Neutrophil (primary cell): ENCODE results near the gene RYR2.

Experiments used
- H3K27ac ChIP-seq: fragments of 200-600 bp; sonication (generic); 2 replicates; pipeline ENCODE4 v1.5.1; 2016; ENCODE audit warnings: mild to moderate bottlenecking, moderate library complexity
- H3K27me3 ChIP-seq: fragments of 200-600 bp; sonication (generic); 2 replicates; pipeline ENCODE4 v1.6.0; 2016; ENCODE audit warnings: mild to moderate bottlenecking
- H3K36me3 ChIP-seq: fragments of 200-600 bp; sonication (generic); 2 replicates; pipeline ENCODE4 v1.5.1; 2017
- H3K4me1 ChIP-seq, 2 experiments: fragments of 200-600 bp in 1 of 2; sonication (generic) in 1 of 2; 1 replicate in 1 of 2; 2 replicates in 1 of 2; pipeline versions ENCODE4 v1.5.1 to v1.6.1; 2013 to 2016; ENCODE audit warnings: low read depth in 1 of 2, low read length in 1 of 2, mild to moderate bottlenecking in 1 of 2, moderate library complexity in 1 of 2; ENCODE audit not compliant: control insufficient read depth in 1 of 2, insufficient read depth in 1 of 2
- H3K4me3 ChIP-seq, 2 experiments: fragments of 200-600 bp in 1 of 2; sonication (generic) in 1 of 2; 1 replicate in 1 of 2; 2 replicates in 1 of 2; pipeline ENCODE4 v1.5.1; 2013 to 2016; ENCODE audit warnings: low read depth in 1 of 2, low read length in 1 of 2, mild to moderate bottlenecking in 1 of 2, moderate library complexity in 1 of 2
- H3K9me3 ChIP-seq: fragments of 200-600 bp; sonication (generic); 2 replicates; pipeline ENCODE4 v1.5.1; 2016
- TF ChIP-seq, protein P1 (sequence below): fragments of 200-600 bp; sonication (generic); IDR thresholded peaks from 2 replicates; pipeline ENCODE4 v1.5.1; 2016; ENCODE audit warnings: antibody characterized with exemption

The RYR2 gene

DNA sequence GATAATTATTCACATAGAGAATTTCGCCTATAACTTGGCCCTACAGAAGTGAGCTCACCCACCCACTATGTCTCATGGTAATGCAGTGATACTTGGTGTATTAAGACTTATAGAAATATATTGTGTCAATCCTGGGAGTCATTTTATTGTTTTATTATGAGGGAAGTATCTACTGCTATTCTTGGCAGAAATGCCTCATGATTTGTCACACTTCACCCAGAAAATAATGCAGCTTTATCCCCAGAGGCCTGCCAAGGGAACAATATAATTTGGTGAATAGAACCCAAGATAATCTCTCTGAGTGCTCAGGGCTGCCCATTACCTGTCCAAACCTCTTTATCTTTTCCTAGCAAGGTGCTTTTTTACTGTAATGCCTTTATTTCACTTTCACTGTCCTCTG, 750.7 kb downstream of the RYR2 start:
- Histone ChIP-seq H3K4me1 (no peaks in the 10 kb centered on the region), H3K27me3 (no peaks in the 10 kb centered on the region), H3K27ac (no peak overlapping the region), H3K4me3 (no peak overlapping the region), H3K9me3 (no peaks in the 10 kb centered on the region), H3K36me3 (no peaks in the 10 kb centered on the region)
- TF ChIP-seq, protein P1, sequence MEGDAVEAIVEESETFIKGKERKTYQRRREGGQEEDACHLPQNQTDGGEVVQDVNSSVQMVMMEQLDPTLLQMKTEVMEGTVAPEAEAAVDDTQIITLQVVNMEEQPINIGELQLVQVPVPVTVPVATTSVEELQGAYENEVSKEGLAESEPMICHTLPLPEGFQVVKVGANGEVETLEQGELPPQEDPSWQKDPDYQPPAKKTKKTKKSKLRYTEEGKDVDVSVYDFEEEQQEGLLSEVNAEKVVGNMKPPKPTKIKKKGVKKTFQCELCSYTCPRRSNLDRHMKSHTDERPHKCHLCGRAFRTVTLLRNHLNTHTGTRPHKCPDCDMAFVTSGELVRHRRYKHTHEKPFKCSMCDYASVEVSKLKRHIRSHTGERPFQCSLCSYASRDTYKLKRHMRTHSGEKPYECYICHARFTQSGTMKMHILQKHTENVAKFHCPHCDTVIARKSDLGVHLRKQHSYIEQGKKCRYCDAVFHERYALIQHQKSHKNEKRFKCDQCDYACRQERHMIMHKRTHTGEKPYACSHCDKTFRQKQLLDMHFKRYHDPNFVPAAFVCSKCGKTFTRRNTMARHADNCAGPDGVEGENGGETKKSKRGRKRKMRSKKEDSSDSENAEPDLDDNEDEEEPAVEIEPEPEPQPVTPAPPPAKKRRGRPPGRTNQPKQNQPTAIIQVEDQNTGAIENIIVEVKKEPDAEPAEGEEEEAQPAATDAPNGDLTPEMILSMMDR, result no peak

DNA sequence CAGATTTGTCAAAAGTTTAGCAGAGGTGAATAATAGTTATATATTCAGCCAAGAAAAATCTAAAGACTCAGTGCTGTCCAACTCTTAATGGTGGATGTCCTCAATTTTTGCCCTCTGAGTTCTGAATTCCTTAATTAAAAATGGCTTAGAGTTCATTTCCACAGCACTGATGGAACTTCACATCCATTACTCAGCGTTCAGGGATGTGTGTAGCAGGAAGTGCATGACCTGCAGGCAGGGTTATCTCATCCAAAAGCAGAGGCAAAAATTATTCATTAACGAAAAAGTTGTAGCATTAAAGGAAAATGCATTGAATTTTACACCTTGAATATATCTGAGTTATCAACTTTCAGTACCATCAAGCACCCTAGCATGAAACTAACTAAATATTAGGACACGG, 752.1 kb downstream of the RYR2 start:
- Histone ChIP-seq H3K4me3 (no peak overlapping the region), H3K27ac (no peak overlapping the region), H3K9me3 (no peaks in the 10 kb centered on the region), H3K36me3 (no peaks in the 10 kb centered on the region), H3K4me1 (no peaks in the 10 kb centered on the region), H3K27me3 (no peaks in the 10 kb centered on the region)
- TF ChIP-seq, protein P1, result no peak

DNA sequence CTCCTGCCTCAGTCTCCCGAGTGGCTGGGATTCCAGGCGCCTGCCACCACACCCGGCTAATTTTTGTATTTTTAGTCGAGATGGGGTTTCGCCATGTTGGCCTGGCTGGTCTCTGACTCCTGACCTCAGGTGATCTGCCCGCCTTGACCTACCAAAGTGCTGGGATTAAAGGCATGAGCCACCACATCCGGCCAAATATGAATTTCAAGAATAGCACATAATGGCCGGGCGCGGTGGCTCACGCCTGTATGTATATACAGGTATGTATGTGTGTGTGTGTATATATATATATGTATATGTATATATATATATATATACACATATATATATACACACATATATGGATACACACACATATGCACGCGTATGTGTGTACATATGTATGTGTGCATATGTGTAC, 753.6 kb downstream of the RYR2 start:
- H3K9me3 ChIP-seq, result no peaks in the 10 kb centered on the region

DNA sequence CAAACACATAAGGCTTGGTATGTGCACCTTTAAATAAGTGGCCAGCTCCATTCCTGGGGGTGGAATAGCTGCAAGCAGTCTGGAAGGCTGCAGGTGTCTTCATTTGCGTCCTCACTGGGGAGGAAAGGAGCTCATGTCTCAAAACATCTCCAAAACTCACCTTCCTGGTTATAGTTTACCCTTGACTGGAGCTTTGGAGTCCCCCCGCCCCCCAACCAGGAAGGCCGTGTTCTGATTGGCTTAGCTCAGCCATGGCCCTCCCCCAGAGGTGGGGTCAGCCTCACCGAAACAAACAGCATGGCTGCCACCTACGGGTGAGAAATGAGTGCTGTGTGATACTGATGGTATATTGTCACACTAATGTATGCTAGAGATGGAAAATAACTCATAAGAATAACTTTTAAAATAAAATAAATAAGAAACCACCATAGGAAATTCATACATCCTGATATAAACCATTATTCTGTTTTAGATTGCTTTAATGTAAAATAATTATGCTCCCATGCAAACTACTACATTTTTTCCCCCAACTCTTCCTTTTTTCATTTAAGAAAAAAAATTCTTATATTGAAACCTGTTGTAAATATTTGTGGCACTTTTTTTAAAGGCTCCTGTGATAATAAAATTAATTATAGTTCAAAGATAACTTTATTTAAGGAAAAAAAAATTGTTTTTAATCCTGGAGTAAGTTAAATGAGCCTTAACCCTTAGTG, 757.9 kb downstream of the RYR2 start:
- Histone ChIP-seq H3K9me3 (no peaks in the 10 kb centered on the region), H3K27ac (no peak overlapping the region), H3K36me3 (no peaks in the 10 kb centered on the region), H3K27me3 (no peaks in the 10 kb centered on the region), H3K4me3 (no peak overlapping the region), H3K4me1 (no peaks in the 10 kb centered on the region)
- TF ChIP-seq, protein P1, result no peak

More for the DNA sequence above, 753.6 kb downstream of the RYR2 start:
- TF ChIP-seq, protein P1, result no peak
- H3K4me1 ChIP-seq, result no peaks in the 10 kb centered on the region
- H3K27ac ChIP-seq, result no peak overlapping the region
- no peak overlapping the region for H3K4me3 ChIP-seq
- H3K36me3 ChIP-seq, result no peaks in the 10 kb centered on the region
- no peaks in the 10 kb centered on the region for H3K27me3 ChIP-seq

DNA sequence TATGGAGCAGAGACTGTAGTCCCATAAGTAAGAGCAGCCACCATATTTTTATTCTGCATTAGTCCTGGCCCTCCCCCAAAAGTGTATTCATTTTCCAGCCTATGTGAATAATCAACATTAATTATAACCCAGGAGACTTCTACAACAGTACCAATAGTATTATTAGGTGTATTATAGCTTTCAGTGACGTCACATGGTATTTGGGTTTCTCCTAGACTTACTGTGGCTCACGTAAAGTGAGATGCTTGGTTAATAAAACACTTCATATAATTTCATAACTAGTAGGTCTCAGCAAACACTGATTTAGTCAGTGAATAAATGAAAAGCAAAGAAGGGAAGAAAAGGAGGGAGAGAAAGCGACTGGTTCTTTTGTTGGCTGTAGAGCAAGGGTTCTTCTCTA, 762.5 kb downstream of the RYR2 start:
- TF ChIP-seq, protein P1, result no peak
- H3K4me3 ChIP-seq, result no peak overlapping the region
- no peaks in the 10 kb centered on the region for H3K27me3 ChIP-seq
- H3K9me3 ChIP-seq, result no peaks in the 10 kb centered on the region
- H3K27ac ChIP-seq, result no peak overlapping the region
- H3K36me3 ChIP-seq, result no peaks in the 10 kb centered on the region
- no peaks in the 10 kb centered on the region for H3K4me1 ChIP-seq
